GM18868 (cell line): ENCODE data around the gene ATP10A.
A peak's percentile ranks its signal among the peaks of the same experiment; 100 is the strongest.

Experiments used
- ATAC-seq: cut with Tn5 transposase; IDR thresholded peaks from one replicate; pipeline ENCODE4 v1.9.1; 2021; ENCODE audit warnings: mild to moderate bottlenecking, moderate library complexity; ENCODE audit not compliant: unreplicated experiment

ATP10A gene

GRCh38 chr15:25797035-25797434 lies 66.1 kb downstream of the ATP10A start:
- ATAC-seq: no peak

DNA sequence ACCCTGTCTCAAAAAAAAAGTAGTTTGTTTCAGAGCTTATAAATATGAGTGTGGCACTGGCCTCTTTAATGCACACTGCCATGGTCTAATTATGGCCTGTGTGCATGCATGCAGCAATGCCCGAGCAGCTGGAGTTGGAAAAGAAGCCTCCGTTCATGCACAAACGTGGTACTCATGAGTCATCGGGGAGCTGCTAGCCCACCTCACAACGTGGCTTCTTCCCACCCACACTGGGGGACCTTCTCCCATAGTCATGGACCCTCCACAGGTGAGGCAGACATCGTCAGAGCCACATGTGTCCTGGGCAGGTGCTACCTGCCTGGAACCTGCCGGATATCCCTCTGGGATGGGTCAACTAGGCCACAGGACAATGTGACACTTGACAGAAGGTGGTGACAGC lies 66.7 kb downstream of the ATP10A start:
- ATAC-seq: no peak

DNA sequence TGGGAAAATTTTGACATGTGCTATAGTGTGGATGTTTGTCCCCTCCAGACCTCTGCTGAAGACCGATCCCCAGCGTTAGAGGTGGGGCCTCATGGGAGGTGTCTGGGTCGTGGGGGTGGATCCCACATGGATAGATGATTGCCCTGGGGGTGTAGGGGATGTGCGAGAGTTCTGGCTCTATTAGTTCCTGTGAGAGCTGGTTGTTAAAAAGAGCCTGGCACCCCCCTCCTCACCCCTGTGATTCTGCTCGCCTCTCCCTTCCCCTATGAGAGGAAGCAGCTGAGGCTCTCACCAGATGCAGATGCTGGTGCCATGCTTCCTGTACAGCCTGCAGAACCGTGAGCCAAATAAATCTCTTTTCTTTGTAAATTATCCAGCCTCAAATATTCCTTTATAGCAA lies 67.4 kb downstream of the ATP10A start:
- no peak for ATAC-seq

GRCh38 chr15:25795061-25795460 lies 68.1 kb downstream of the ATP10A start:
- no peak for ATAC-seq

DNA sequence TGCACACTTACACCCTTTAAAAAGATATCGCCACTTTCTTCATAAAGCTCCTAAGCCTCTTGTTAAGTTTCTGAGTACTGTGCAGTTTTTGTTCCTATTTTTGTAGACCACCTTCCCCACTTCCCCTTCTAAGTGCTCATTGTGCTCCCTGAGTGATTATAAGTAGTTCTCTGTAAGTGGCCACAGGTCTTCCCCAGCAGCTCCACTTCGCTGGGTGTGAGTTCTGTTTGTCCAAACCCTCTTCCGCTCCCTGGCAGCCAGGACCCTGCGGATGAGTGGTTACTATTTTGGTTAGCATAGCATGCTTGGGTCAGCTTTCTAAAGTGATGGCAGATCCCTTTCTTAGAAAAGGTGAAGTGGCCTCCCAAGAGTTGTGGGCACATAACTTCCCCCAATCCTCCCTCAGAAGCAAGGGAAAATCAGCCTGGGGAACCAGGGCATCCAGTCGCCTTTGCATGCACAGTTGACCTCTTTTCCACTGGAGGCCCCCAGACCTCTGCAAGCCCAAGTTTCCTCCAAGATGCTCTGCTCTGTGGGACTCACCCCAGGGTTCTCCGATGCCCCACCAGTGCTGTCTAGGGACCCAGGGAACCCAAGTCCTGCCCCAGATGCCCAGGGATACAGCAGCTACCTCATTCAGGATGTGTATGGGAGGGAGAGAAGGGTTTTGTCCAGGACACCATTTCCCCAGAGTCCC lies 69.6 kb downstream of the ATP10A start:
- peak; percentile 93 for ATAC-seq

GRCh38 chr15:25792128-25792527 lies 71.0 kb downstream of the ATP10A start:
- ATAC-seq: no peak

GRCh38 chr15:25790000-25790660 lies 73.0 kb downstream of the ATP10A start:
- ATAC-seq: no peak

DNA sequence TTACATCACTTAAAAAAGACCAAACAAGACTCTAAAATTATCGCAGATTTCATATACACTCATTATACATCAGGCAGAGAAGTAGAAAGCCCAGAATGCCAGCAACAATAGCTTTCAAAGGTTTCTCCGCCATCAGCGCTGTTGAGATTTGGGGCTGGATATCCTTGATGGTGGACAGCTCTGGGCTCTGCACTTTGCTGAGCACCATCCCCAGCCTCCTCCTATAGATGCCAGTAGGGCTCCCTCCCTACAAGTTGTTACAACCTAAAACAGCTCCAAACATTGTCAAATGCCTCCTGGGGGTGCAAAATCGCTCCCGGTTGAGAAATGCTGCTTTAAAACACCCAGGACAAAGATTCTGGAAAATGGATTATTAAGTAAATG lies 73.5 kb downstream of the ATP10A start:
- ATAC-seq: no peak

GRCh38 chr15:25789211-25789610 lies 73.9 kb downstream of the ATP10A start:
- ATAC-seq: no peak

DNA sequence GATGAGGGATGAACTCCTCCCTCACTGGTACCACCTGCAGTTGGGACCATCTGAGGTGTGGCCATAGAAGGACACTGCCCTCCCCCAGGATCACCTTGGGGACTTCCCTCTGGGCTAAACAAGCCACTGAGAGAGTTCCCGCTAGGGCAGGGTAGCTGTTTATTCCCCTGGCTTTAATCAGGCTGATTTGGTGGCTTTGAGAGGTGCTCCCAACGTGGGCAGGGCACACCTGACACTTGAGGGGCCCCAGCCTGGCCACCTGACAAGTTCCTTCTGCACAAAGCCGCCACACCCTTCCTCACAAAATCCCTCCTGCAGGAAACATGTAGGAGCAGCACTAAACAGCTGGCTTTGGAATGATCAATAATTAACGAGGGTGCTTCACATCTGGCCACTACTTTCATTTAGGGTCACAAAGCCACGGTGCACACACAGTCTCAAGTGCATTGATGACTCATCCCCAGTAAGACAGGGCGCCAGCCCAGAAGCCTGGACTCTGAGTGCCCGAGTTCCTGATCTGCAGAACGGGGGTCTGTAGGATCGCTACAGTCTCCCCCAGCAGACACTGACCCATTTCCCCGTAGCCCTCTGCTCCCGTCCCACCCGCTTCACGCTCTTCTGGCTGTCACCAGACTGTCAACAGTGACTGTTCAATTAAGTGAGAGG lies 75.1 kb downstream of the ATP10A start:
- ATAC-seq: no peak

- ATAC-seq: no peak
Observed at GRCh38 chr15:25787381-25787780, 75.7 kb downstream of the ATP10A start.

GRCh38 chr15:25786040-25786439 lies 77.1 kb downstream of the ATP10A start:
- no peak for ATAC-seq

GRCh38 chr15:25785641-25786025 lies 77.5 kb downstream of the ATP10A start:
- ATAC-seq: no peak

- no peak for ATAC-seq
Observed at GRCh38 chr15:25784876-25785640, 78.1 kb downstream of the ATP10A start.

- no peak for ATAC-seq
Observed at GRCh38 chr15:25783607-25784540, 79.3 kb downstream of the ATP10A start.

DNA sequence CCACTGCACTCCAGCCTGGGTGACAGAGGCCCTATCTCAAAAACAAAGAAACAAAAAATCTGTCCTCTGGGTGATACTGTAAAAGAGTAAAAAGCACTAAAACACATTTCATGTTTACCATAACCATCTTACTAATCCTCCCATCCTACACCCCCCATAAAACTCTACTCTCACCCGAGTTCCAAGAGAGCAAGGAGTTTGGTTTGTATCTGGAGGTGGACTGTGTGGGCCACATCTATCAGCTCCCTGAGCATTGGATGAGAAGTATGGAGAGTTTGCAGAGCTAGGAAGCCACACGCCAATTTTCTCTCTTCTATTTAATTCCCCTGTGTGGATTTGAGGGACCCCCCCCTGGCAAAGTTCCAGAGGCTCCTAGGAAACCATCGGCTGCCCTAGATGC lies 80.0 kb downstream of the ATP10A start:
- no peak for ATAC-seq

GRCh38 chr15:25780479-25781255 lies 82.5 kb downstream of the ATP10A start:
- no peak for ATAC-seq

- no peak for ATAC-seq
Observed at GRCh38 chr15:25778161-25778560, 85.0 kb downstream of the ATP10A start.

DNA sequence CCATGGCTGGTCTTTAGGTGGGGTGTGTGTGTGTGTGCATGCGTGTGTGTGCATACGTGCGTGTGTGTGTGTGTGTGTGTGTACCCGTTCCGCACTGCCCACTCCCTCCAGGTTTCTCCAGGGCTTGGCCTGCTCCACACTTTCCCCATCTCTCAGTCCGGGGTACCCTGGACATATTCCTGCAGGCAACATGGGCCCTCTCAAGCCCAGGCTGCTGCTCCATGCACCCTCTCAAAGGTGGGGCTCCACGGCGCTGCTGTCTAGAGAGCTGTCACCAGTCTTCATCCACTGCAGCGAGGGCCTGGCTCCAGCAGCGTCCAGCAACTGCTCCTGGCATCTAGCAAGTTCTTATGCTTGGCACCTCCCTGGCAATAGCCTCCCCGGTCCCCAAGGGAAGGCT lies 86.1 kb downstream of the ATP10A start:
- no peak for ATAC-seq
